Mucosa of rectum (tissue), 2 donors: ENCODE results near the gene TOP3A.

Experiments
- H3K27ac ChIP-seq, 2 donors: one replicate each; pipeline ENCODE4 v1.7.0; 2013; ENCODE audit warnings: inconsistent platforms in 2 of 2, low read depth in 2 of 2, low read length in 2 of 2
- H3K27me3 ChIP-seq, 2 donors: one replicate each; pipeline ENCODE4 v1.7.0; 2013; ENCODE audit warnings: low read length in 2 of 2; ENCODE audit not compliant: control insufficient read depth in 2 of 2, insufficient read depth in 2 of 2
- H3K36me3 ChIP-seq, 2 donors: one replicate each; pipeline ENCODE4 v1.7.0; 2013; ENCODE audit warnings: low read length in 2 of 2; ENCODE audit not compliant: control insufficient read depth in 2 of 2, insufficient read depth in 2 of 2
- H3K4me1 ChIP-seq, 2 donors: one replicate each; pipeline ENCODE4 v1.7.0; 2013; ENCODE audit warnings: low read length in 2 of 2, mild to moderate bottlenecking in 1 of 2; ENCODE audit not compliant: control insufficient read depth in 2 of 2, insufficient read depth in 2 of 2
- H3K4me3 ChIP-seq, 2 donors: one replicate each; pipeline ENCODE4 v1.7.0; 2013; ENCODE audit warnings: low read length in 2 of 2
- H3K9ac ChIP-seq, 2 donors: one replicate each; pipeline ENCODE4 v1.7.0; 2013; ENCODE audit warnings: low read length in 2 of 2, low read depth in 1 of 2, mild to moderate bottlenecking in 1 of 2
- H3K9me3 ChIP-seq, 2 donors: one replicate each; pipeline ENCODE4 v1.7.0; 2013; ENCODE audit warnings: low read length in 2 of 2; ENCODE audit not compliant: control insufficient read depth in 2 of 2
- donor health status: healthy.
- donor health status: Normal muscosa, but diverticular disease.

Gene TOP3A

GRCh38 chr17:18247613-18248001, 67.2 kb downstream of the TOP3A start:
- Histone ChIP-seq H3K27ac (peak overlapping the region; percentile 76 to 82), H3K36me3 (peaks cover 61 to 69% of the 10 kb centered on the region in 2 donors), H3K9me3 (no peaks in the 10 kb centered on the region), H3K27me3 (no peaks in the 10 kb centered on the region), H3K9ac (no peak overlapping the region), H3K4me1 (peaks cover 14 to 18% of the 10 kb centered on the region in 2 donors), H3K4me3 (no peak overlapping the region)

- peaks cover 56 to 64% of the 10 kb centered on the region in 2 donors for H3K36me3 ChIP-seq
- no peaks in the 10 kb centered on the region for H3K9me3 ChIP-seq
- H3K4me1 ChIP-seq: peaks cover 14 to 18% of the 10 kb centered on the region in 2 donors
- H3K9ac ChIP-seq: peak overlapping the region in 1 of 2 donors; percentile 41
- peak overlapping the region; percentile 76 to 82 for H3K27ac ChIP-seq
- H3K4me3 ChIP-seq: peak overlapping the region; percentile 44 to 63
- no peaks in the 10 kb centered on the region for H3K27me3 ChIP-seq
Observed at GRCh38 chr17:18246880-18247612, 67.7 kb downstream of the TOP3A start.

DNA sequence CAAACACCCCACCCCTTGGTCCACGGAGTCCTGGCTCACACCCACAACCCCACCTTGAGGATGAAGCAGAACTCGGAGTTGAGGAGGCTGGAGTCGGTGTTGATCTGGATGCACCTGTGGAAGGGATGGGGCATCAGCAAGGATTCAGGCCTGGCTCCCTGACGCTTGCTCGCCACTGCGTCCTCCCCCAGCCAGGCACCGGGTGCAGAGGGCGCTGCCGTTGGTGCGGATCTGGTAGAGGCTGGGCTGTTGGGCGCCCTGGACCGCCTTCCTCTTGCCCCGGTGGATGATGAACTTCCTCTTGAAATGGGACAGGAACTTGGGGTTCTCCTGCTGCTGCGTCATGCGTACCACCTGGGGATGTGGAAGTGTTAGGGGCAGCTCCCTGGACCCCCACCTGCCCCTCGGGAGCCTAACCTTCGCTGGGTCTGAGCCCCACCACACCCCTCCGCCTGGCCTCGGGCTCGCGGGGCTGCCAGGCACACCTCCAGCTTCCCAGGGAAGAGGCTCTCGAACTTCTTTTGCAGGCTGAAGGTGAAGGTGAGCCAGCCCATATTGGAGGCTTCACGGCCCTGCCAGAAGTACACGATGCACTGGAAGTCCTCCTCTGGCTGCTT, 68.6 kb downstream of the TOP3A start:
- Histone ChIP-seq H3K27ac (peak overlapping the region in 1 of 2 donors; percentile 76), H3K27me3 (no peaks in the 10 kb centered on the region), H3K4me1 (peaks cover 14 to 18% of the 10 kb centered on the region in 2 donors), H3K9ac (no peak overlapping the region), H3K4me3 (peak overlapping the region; percentile 44 to 60), H3K9me3 (no peaks in the 10 kb centered on the region), H3K36me3 (peaks cover 48 to 56% of the 10 kb centered on the region in 2 donors)

- no peak overlapping the region for H3K9ac ChIP-seq
- H3K27ac ChIP-seq: no peak overlapping the region
- no peaks in the 10 kb centered on the region for H3K9me3 ChIP-seq
- no peaks in the 10 kb centered on the region for H3K27me3 ChIP-seq
- H3K4me3 ChIP-seq: no peak overlapping the region
- H3K36me3 ChIP-seq: peaks cover 44 to 46% of the 10 kb centered on the region in 2 donors
- peaks cover 14 to 15% of the 10 kb centered on the region in 2 donors for H3K4me1 ChIP-seq
Observed at GRCh38 chr17:18245038-18245776, 69.6 kb downstream of the TOP3A start.

GRCh38 chr17:18241229-18241871, 73.4 kb downstream of the TOP3A start:
- no peak overlapping the region for H3K9ac ChIP-seq
- H3K4me3 ChIP-seq: no peak overlapping the region
- H3K4me1 ChIP-seq: peaks cover under 1 to 3% of the 10 kb centered on the region in 2 donors
- no peaks in the 10 kb centered on the region for H3K9me3 ChIP-seq
- peaks cover 17 to 29% of the 10 kb centered on the region in 2 donors for H3K36me3 ChIP-seq
- no peak overlapping the region for H3K27ac ChIP-seq
- no peaks in the 10 kb centered on the region for H3K27me3 ChIP-seq

- H3K4me1 ChIP-seq: no peaks in the 10 kb centered on the region
- H3K9ac ChIP-seq: no peak overlapping the region
- H3K27me3 ChIP-seq: no peaks in the 10 kb centered on the region
- no peaks in the 10 kb centered on the region for H3K9me3 ChIP-seq
- no peak overlapping the region for H3K27ac ChIP-seq
- H3K36me3 ChIP-seq: peaks cover 8 to 20% of the 10 kb centered on the region in 2 donors
- H3K4me3 ChIP-seq: no peak overlapping the region
Observed at GRCh38 chr17:18240449-18240848, 74.3 kb downstream of the TOP3A start.

GRCh38 chr17:18238299-18238698, 76.5 kb downstream of the TOP3A start:
- H3K36me3 ChIP-seq: peaks cover 8 to 18% of the 10 kb centered on the region in 2 donors
- no peaks in the 10 kb centered on the region for H3K4me1 ChIP-seq
- no peak overlapping the region for H3K4me3 ChIP-seq
- no peaks in the 10 kb centered on the region for H3K9me3 ChIP-seq
- no peak overlapping the region for H3K27ac ChIP-seq
- no peaks in the 10 kb centered on the region for H3K27me3 ChIP-seq
- H3K9ac ChIP-seq: no peak overlapping the region

- Histone ChIP-seq H3K9ac (no peak overlapping the region), H3K27me3 (no peaks in the 10 kb centered on the region), H3K4me3 (no peak overlapping the region), H3K27ac (no peak overlapping the region), H3K9me3 (no peaks in the 10 kb centered on the region), H3K36me3 (peaks cover 8 to 17% of the 10 kb centered on the region in 2 donors), H3K4me1 (no peaks in the 10 kb centered on the region)
Observed at GRCh38 chr17:18237461-18237860, 77.3 kb downstream of the TOP3A start.

- Histone ChIP-seq H3K9me3 (no peaks in the 10 kb centered on the region), H3K4me1 (no peaks in the 10 kb centered on the region), H3K4me3 (no peak overlapping the region), H3K36me3 (peaks cover 8 to 17% of the 10 kb centered on the region in 2 donors), H3K27ac (no peak overlapping the region), H3K9ac (no peak overlapping the region), H3K27me3 (no peaks in the 10 kb centered on the region)
Observed at GRCh38 chr17:18236494-18236893, 78.3 kb downstream of the TOP3A start.
